NCI-H82 (cell line): ENCODE measurements around the gene SACS.
A peak's percentile ranks its signal among the peaks of the same experiment; 100 is the strongest.
"Not testable (repeated sequence)": the region's sequence is repeated elsewhere in the genome, so short reads cannot be mapped to it uniquely, and the experiment has no call there.

ENCODE experiments used
- DNase-seq: peaks from one replicate; lab custom pipeline; 2025; lab: John Stamatoyannopoulos, UW

The SACS gene

DNA sequence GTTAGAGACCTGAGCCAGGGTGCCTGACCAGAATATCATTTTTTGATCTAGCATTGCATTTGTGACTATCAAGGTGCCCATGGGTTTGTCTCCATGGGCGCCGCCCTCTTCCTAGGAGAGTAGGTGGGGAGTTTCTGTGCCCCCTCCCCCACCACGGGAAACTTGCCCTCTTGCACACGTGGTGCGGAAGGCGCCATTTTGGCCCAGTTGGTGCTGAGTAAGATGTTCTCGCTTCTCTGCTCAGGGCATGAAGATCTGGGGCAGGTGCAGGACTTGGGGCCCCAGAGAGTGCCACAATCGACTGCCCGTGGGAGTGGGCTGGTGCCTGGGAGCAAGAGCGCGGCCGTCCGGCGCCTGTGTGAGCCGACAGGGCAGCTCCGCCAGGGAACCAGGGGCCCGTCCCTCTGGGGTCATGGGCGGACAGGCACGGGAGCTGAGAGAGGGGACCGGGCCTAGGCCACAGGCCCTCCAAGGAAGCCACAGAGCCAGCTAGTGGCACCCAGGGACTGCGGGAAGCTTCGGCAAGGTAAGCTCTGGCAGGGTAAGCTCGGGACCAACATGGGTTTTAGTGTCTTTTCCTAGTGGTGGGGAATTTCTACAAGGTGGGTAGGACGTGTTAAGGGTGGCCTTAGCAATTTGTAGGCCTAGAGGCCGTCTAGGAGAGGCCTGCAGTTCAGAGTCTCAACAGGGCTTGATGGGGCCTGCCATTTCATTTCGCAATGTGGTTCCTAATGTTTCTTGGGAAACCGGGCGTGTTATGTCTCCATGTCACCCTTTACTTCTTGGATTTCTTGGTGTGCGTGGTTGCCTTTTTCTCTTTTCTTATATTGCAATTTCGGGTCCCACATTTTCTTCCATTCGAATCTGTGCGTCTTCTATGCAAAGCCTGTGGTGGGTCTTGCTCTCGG, 14.5 kb downstream of the SACS start:
- DNase-seq = peak; percentile 22

GRCh38 chr13:23414682-23415081, 18.8 kb downstream of the SACS start:
- no peak for DNase-seq

GRCh38 chr13:23411706-23412105, 21.8 kb downstream of the SACS start:
- no peak for DNase-seq

DNA sequence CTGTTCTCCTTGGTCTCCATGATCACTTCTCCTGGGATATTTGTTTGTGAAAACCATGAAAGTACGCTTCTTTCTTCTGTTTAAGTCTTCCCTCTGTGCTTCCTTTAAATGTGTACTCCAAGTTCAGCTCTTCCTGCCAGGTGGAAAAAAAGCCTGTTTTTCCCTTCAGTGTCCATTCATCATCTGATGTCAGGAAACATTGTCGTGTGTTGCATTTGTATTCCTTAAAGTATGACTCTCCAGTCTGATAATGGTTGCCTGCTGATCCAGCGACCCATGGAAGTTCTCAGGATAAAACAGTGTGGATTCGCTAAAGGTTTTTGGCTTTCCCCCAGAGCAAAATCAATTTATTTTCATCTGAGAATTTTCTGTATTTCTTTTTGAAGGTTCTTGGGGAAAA, 22.3 kb downstream of the SACS start:
- DNase-seq = no peak

DNA sequence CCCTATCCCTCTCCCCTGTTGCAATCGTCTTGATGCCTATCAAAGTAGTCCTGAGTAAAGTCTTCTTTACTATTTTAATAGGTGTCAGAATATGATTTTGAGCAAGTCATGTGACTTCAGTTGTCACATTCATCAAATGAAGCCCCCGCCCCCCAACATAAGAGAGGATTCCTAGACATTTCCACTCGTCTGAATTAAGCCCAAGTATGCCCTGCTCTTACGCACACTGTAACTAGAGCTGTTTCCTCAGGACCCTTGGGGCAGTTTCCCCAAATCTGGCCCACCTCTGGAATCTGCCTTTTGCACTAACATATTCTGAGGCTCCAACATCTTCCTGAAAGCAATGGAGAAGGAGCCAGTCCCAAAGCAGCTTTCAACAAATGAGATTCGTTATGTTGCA, 25.5 kb downstream of the SACS start:
- DNase-seq = no peak

- DNase-seq = not testable (repeated sequence)
These were observed 32.3 kb downstream of the SACS start for GRCh38 chr13:23401156-23401555.

DNA sequence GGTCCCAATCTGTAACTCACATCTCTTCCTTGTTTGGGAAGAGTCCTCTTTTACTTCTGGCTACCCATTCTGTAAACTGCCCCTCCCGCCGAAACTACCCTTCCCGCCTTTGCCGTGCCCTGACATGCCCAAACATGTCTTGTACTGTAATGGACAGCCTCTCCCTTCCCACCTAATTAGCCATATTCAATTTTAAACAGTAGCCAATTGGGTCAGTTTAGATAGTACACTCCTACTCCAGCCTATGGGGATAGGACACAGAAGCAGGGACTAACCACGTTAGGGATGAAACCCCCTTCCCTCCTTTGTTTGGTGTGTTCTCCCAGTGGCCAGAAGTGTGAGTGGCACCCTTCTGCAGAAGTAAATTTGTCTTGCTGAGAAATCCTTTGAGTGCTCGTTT, 34.2 kb downstream of the SACS start:
- no peak for DNase-seq

- DNase-seq = no peak
These were observed 38.7 kb downstream of the SACS start for GRCh38 chr13:23394821-23395220.

GRCh38 chr13:23392925-23393645, 40.4 kb downstream of the SACS start:
- DNase-seq = no peak

DNA sequence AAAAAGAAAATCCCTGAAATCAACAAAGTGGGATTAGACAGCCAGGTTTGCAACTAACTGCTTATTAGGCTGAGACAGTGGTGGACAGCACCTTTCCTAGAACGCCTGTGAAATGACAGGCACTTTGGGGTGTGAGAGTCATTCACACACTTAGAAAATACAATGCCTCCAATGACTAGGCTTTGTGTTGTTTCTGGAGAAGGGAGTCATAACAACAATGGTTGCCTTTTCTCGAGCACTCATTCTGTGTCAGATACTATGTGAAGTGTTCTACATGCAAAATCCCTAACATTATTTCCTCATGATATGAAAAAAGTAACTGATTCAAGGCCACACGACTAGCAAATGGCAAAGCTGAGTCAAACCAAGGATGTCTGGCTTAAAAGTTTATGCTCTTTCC, 41.2 kb downstream of the SACS start:
- DNase-seq = peak; percentile 52

GRCh38 chr13:23391752-23392151, 41.8 kb downstream of the SACS start:
- no peak for DNase-seq

- no peak for DNase-seq
These were observed 47.0 kb downstream of the SACS start for GRCh38 chr13:23386533-23386932.

DNA sequence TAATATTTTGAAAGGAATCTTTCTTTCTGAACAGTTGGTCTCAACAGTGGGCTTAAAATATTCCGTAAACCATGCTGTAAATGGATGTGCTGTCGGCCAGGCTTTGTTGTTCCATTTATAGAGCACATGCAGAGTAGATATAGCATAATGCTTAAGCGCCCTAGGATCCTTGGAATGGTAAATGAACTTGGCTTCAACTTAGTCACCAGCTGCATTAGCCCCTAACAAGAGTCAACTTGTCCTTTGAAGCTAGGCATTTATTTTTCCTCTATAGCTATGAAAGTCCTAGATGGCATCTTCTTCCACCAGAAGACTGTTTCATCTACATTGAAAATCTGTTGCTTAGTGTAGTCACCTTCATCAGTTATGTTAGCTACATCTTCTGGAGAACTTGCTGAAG, 47.6 kb downstream of the SACS start:
- no peak for DNase-seq

DNA sequence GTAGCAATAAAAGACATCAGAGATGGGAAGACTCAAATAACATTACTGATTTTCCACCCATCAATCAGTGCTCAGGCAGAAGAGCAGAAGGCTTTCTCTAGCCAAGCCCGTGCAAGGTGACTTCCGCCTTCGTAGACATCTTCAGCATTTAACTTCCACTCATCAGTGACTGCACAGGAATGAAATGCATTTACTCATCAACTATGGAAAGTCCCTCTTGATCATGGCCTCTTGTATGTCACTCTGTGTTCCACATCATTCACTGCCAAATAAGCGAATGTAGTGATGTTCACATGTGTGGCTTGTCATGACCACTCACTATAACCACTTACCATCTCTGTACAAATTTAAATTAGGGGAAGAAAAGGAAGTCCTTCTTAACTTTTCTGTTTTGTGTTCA, 49.4 kb downstream of the SACS start:
- no peak for DNase-seq

GRCh38 chr13:23383151-23383550, 50.4 kb downstream of the SACS start:
- no peak for DNase-seq

- no peak for DNase-seq
These were observed 51.6 kb downstream of the SACS start for GRCh38 chr13:23381866-23382265.

DNA sequence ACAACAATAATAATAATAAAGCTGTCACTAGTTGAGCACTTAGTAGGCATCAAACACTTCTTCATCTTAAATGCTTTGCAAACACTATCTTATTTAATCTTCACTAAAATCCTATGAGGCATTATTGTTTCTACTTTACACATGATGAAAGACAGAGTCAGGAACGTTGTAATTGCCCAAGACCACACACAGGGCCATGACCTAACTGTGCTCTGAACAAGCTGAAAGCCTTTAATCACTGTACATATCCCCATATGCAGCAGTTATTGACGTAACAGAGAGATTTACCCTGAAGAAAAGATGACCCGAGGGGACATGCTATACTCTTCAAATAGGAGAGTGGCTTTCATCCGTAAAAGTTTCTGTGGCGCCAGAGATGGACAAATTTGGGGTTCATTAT, 53.0 kb downstream of the SACS start:
- no peak for DNase-seq

DNA sequence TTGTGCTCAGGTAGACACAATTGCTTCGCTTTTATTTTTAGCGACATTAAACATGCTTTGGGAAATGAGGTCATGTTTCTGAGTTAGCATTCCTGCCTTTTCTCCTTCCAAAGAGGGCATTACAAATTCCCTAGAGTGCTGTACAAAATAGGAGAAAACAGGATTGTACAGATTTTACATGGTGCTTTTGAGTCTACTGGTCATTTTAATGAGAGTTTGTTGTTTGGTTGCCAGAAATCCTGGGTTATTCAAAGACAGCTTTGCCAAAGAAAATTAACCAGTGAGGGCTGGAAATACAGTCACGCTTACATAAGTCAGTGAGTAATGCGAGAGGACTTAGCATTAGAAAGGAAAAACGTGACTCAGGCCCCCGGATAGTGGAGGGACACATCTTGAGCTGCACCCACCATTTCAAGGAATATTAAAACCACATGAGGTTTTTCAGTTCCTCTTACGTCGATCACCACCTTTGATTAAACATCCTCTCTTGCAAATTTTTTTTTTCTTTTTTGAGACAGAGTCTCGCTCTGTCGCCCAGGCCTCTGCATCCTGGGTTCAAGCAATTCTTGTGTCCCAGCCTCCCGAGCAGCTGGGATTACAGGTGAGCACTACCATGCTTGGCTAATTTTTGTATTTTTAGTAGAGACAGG, 55.4 kb downstream of the SACS start:
- no peak for DNase-seq

DNA sequence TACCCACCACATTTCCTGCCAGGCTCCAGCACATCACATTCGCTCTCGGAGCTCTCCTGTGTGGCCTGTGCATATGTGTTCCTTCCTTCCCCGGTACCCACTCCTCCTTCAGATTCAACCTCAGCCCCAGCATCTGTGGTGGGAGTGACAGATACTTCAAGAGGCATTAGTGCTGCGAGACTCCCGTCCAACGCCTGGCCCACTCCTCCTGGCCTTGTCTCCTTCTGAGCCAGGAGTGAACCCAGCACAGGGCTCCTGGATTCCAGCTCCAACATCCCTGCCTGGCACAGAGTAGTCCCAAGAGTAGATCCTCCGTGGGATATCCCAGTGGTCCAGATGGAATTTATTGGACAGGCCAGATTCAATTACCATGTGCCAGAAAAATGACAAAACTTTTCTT, 55.9 kb downstream of the SACS start:
- DNase-seq = no peak

- DNase-seq = peak; percentile 98
These were observed 58.2 kb downstream of the SACS start for GRCh38 chr13:23375001-23375971.

DNA sequence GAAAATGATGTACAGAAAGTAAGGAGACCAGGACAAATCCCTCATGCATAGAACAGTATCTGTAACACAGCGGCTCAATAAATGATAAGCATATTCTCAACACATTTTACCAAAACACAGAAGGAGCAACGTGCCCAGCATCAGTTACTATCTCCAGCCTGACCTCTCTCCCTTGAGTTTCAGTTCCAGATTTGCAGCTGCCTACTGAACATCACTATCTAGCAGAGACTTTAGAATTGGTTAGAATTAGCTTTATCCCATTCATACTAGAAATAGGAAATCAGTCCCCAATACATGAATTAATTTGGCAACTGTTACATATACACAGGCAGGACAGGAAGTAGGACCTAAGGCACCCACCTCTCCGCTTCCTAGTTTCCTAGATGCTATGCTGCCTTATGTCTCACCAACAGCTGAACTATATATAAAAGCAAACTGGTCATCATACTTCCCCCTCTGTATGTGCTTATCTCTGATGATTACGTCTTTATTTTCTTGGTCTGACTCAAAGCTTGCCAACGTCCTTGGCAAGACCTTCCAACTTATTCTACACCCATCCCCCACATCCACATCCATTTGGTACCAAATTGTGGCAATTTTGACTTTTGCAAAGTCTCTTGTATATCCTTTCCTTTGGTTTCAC, 61.1 kb downstream of the SACS start:
- DNase-seq = no peak
